Fibroblast of lung (primary cell): ENCODE data around the gene ART3. TPM values are rescaled to one million over a fixed set of nuclear protein-coding genes. Genes with fewer than 3 reads are reported as not detected.

Experiments
- DNase-seq, 2 donors: peaks; one replicate each; pipeline versions ENCODE4 v3.0.0 to v3.0.0-alpha.2; 2010; ENCODE audit warnings: low read depth in 2 of 2
- H2AFZ ChIP-seq: 2 replicates; pipeline ENCODE4 v1.5.1; 2012; ENCODE audit warnings: low read length, control low read depth, inconsistent platforms
- H3K27ac ChIP-seq: 2 replicates; pipeline ENCODE4 v1.5.1; 2011; ENCODE audit warnings: low read length, control low read depth; ENCODE audit not compliant: insufficient read depth
- H3K27me3 ChIP-seq: 2 replicates; pipeline ENCODE4 v1.5.1; 2011; ENCODE audit warnings: mild to moderate bottlenecking, low read length; ENCODE audit not compliant: control insufficient read depth, insufficient read depth
- H3K36me3 ChIP-seq: 2 replicates; pipeline ENCODE4 v1.5.1; 2011; ENCODE audit warnings: low read length; ENCODE audit not compliant: control insufficient read depth, insufficient read depth
- H3K4me1 ChIP-seq: 2 replicates; pipeline ENCODE4 v1.5.1; 2011; ENCODE audit warnings: low read length; ENCODE audit not compliant: control insufficient read depth, insufficient read depth; ENCODE audit errors: extremely low read depth
- H3K4me2 ChIP-seq: 2 replicates; pipeline ENCODE4 v1.5.1; 2011; ENCODE audit warnings: low read length, control low read depth; ENCODE audit not compliant: insufficient read depth; ENCODE audit errors: extremely low read depth
- H3K4me3 ChIP-seq, 4 experiments: fragments of 200-600 bp in 1 of 4; sonication (generic) in 1 of 4; replicated peaks in 1 of 4; 2 replicates each; pipeline ENCODE4 v1.5.1; 2011 to 2016; ENCODE audit warnings: low read length in 4 of 4, low read depth in 3 of 4, mild to moderate bottlenecking in 3 of 4, control low read depth in 2 of 4, inconsistent platforms in 1 of 4, mixed read lengths in 1 of 4; ENCODE audit not compliant: insufficient read depth in 1 of 4; ENCODE audit errors: control extremely low read depth in 1 of 4
- H3K79me2 ChIP-seq: 2 replicates; pipeline ENCODE4 v1.5.1; 2012; ENCODE audit warnings: mild to moderate bottlenecking, low read length, inconsistent platforms; ENCODE audit not compliant: control insufficient read depth, insufficient read depth
- H3K9ac ChIP-seq: 2 replicates; pipeline ENCODE4 v1.5.1; 2011; ENCODE audit warnings: mild to moderate bottlenecking, low read length, control low read depth; ENCODE audit not compliant: insufficient read depth
- H3K9me3 ChIP-seq: 2 replicates; pipeline ENCODE4 v1.5.1; 2012; ENCODE audit warnings: low read depth, low read length; ENCODE audit not compliant: control insufficient read depth, insufficient read depth
- H4K20me1 ChIP-seq: 2 replicates; pipeline ENCODE4 v1.5.1; 2011; ENCODE audit warnings: low read length; ENCODE audit not compliant: control insufficient read depth, insufficient read depth; ENCODE audit errors: extremely low read depth
- CTCF ChIP-seq, 2 donors: IDR thresholded peaks in 1 of 2; conservative IDR thresholded peaks in 1 of 2; 1 replicate in 1 of 2; 2 replicates in 1 of 2; pipeline ENCODE4 v1.5.1; 2011 to 2012; ENCODE audit warnings: low read length in 2 of 2, control low read depth in 1 of 2, inconsistent platforms in 1 of 2, low read depth in 1 of 2, mild to moderate bottlenecking in 1 of 2
- EZH2 ChIP-seq: IDR thresholded peaks from 2 replicates; pipeline ENCODE4 v1.5.1; 2012; ENCODE audit warnings: low read length, control low read depth, mild to moderate bottlenecking; ENCODE audit errors: missing control alignments
- polyA plus RNA-seq, 2 donors: library from polyadenylated mRNA; depleted of rRNA in 1 of 2; stranded (reverse) in 1 of 2; unstranded in 1 of 2; fragments of >200 nt; gene quantifications; 2 replicates each; pipeline ENCODE4 v1.2.1, GENCODE V29; 2011 to 2012; ENCODE audit warnings: missing spikeins in 1 of 2
- total RNA-seq: library from RNA; depleted of rRNA; stranded (reverse); fragments of >200 nt; gene quantifications from 2 replicates; pipeline ENCODE4 v1.2.1, GENCODE V29; 2014

Gene ART3
- total and polyA plus RNA-seq, 2 donors (not counting 1 experiment from before 2014, with no cell fraction given) = 0.27 TPM; not detected in 1

GRCh38 chr4:76105652-76106051 is 31.1 kb downstream of the ART3 start:
- H4K20me1 ChIP-seq = no peaks in the 10 kb centered on the region
- no peaks in the 10 kb centered on the region for H3K4me1 ChIP-seq
- no peak for DNase-seq
- H3K4me2 ChIP-seq = no peak overlapping the region
- H2AFZ ChIP-seq = no peak overlapping the region
- H3K79me2 ChIP-seq = no peaks in the 10 kb centered on the region
- no peaks in the 10 kb centered on the region for H3K9me3 ChIP-seq
- H3K27ac ChIP-seq = no peak overlapping the region
- H3K4me3 ChIP-seq = no peak overlapping the region
- no peak for TF ChIP-seq CTCF (conservative IDR thresholded peaks at IDR 0.05 in 1 of 2, IDR thresholded peaks at IDR 0.05 in 1 of 2; ENCODE audit: low read depth in 1 of 2, low read length in 2 of 2)
- no peak for TF ChIP-seq EZH2
- H3K36me3 ChIP-seq = no peaks in the 10 kb centered on the region
- no peaks in the 10 kb centered on the region for H3K27me3 ChIP-seq
- H3K9ac ChIP-seq = no peak overlapping the region

- no peak overlapping the region for H3K4me2 ChIP-seq
- no peaks in the 10 kb centered on the region for H3K27me3 ChIP-seq
- no peak overlapping the region for H3K4me3 ChIP-seq
- H3K27ac ChIP-seq = no peak overlapping the region
- H3K9me3 ChIP-seq = no peaks in the 10 kb centered on the region
- no peaks in the 10 kb centered on the region for H3K4me1 ChIP-seq
- H3K9ac ChIP-seq = no peak overlapping the region
- DNase-seq = no peak
- no peak for TF ChIP-seq EZH2
- TF ChIP-seq CTCF (conservative IDR thresholded peaks at IDR 0.05 in 1 of 2, IDR thresholded peaks at IDR 0.05 in 1 of 2; ENCODE audit: low read depth in 1 of 2, low read length in 2 of 2) = no peak
- H3K79me2 ChIP-seq = no peaks in the 10 kb centered on the region
- no peaks in the 10 kb centered on the region for H4K20me1 ChIP-seq
- H2AFZ ChIP-seq = no peak overlapping the region
- no peaks in the 10 kb centered on the region for H3K36me3 ChIP-seq
Observed at GRCh38 chr4:76106442-76106841, 31.9 kb downstream of the ART3 start.

GRCh38 chr4:76108467-76109181 is 34.1 kb downstream of the ART3 start:
- H3K27me3 ChIP-seq = no peaks in the 10 kb centered on the region
- no peak overlapping the region for H3K27ac ChIP-seq
- H2AFZ ChIP-seq = no peak overlapping the region
- H3K36me3 ChIP-seq = no peaks in the 10 kb centered on the region
- no peaks in the 10 kb centered on the region for H3K4me1 ChIP-seq
- H3K9ac ChIP-seq = no peak overlapping the region
- H3K4me3 ChIP-seq = no peak overlapping the region
- TF ChIP-seq EZH2 (no peak), CTCF (conservative IDR thresholded peaks at IDR 0.05 in 1 of 2, IDR thresholded peaks at IDR 0.05 in 1 of 2; ENCODE audit: low read depth in 1 of 2, low read length in 2 of 2) (no peak)
- H3K79me2 ChIP-seq = no peaks in the 10 kb centered on the region
- H3K9me3 ChIP-seq = no peaks in the 10 kb centered on the region
- H3K4me2 ChIP-seq = no peak overlapping the region
- peak; percentile 13 to 15 for DNase-seq
- H4K20me1 ChIP-seq = no peaks in the 10 kb centered on the region
